ENCODE measurements around the gene CNTNAP4. TPM values are rescaled to one million over a fixed set of nuclear protein-coding genes. Genes with fewer than 3 reads are reported as not detected.

Gene CNTNAP4
- polyA plus RNA-seq, 1 donor from 2014 or later, result 75.8 TPM

- H3K4me3 ChIP-seq (ENCODE audit: low read length), result no peak overlapping the region
- H3K79me2 ChIP-seq (replicated peaks; ENCODE audit: insufficient read depth, low read length), result no peaks in the 10 kb centered on the region
- H3K36me3 ChIP-seq (ENCODE audit: insufficient read depth, low read length), result no peaks in the 10 kb centered on the region
- no peak overlapping the region for H3K4me2 ChIP-seq (ENCODE audit: low read length)
- H3K9ac ChIP-seq (ENCODE audit: low read length), result no peak overlapping the region
- no peak overlapping the region for H2AFZ ChIP-seq (ENCODE audit: low read depth, low read length)
- no peaks in the 10 kb centered on the region for H3F3A ChIP-seq (ENCODE audit: insufficient read depth, low read length, poor library complexity, severe bottlenecking)
- no peaks in the 10 kb centered on the region for H3K9me2 ChIP-seq (ENCODE audit: insufficient read depth, low read length)
- H4K20me1 ChIP-seq (ENCODE audit: insufficient read depth), result no peaks in the 10 kb centered on the region
- H3K27ac ChIP-seq (ENCODE audit: low read length), result no peak overlapping the region
- H3K9me3 ChIP-seq (ENCODE audit: low read length), result no peaks in the 10 kb centered on the region
- TF ChIP-seq POLR2AphosphoS5 (IDR thresholded peaks at IDR 0.05) (no peak), SMC3 (conservative IDR thresholded peaks at IDR 0.05; ENCODE audit: poor library complexity) (no peak), TAF1 (IDR thresholded peaks at IDR 0.05; ENCODE audit: low read depth) (no peak), MXI1 (conservative IDR thresholded peaks at IDR 0.05; ENCODE audit: poor library complexity, severe bottlenecking) (no peak), EP300 (conservative IDR thresholded peaks at IDR 0.05; ENCODE audit: poor library complexity, severe bottlenecking) (no peak), EZH2 (IDR thresholded peaks at IDR 0.05; ENCODE audit: borderline replicate concordance, insufficient read depth, low read length, poor library complexity, severe bottlenecking) (no peak), CTCF (IDR thresholded peaks at IDR 0.05; ENCODE audit: poor library complexity, severe bottlenecking) (no peak)
- TF ChIP-seq, protein P1, sequence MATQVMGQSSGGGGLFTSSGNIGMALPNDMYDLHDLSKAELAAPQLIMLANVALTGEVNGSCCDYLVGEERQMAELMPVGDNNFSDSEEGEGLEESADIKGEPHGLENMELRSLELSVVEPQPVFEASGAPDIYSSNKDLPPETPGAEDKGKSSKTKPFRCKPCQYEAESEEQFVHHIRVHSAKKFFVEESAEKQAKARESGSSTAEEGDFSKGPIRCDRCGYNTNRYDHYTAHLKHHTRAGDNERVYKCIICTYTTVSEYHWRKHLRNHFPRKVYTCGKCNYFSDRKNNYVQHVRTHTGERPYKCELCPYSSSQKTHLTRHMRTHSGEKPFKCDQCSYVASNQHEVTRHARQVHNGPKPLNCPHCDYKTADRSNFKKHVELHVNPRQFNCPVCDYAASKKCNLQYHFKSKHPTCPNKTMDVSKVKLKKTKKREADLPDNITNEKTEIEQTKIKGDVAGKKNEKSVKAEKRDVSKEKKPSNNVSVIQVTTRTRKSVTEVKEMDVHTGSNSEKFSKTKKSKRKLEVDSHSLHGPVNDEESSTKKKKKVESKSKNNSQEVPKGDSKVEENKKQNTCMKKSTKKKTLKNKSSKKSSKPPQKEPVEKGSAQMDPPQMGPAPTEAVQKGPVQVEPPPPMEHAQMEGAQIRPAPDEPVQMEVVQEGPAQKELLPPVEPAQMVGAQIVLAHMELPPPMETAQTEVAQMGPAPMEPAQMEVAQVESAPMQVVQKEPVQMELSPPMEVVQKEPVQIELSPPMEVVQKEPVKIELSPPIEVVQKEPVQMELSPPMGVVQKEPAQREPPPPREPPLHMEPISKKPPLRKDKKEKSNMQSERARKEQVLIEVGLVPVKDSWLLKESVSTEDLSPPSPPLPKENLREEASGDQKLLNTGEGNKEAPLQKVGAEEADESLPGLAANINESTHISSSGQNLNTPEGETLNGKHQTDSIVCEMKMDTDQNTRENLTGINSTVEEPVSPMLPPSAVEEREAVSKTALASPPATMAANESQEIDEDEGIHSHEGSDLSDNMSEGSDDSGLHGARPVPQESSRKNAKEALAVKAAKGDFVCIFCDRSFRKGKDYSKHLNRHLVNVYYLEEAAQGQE (IDR thresholded peaks at IDR 0.05; ENCODE audit: borderline replicate concordance), result no peak
- no peaks in the 10 kb centered on the region for H3K27me3 ChIP-seq (ENCODE audit: insufficient read depth, low read depth, low read length)
Measured at GRCh38 chr16:76571755-76572154, 294.6 kb downstream of the CNTNAP4 start.

GRCh38 chr16:76573281-76573680 is 296.1 kb downstream of the CNTNAP4 start:
- H3K9ac ChIP-seq (ENCODE audit: low read length), result no peak overlapping the region
- H3K79me2 ChIP-seq (replicated peaks; ENCODE audit: insufficient read depth, low read length), result no peaks in the 10 kb centered on the region
- H3K36me3 ChIP-seq (ENCODE audit: insufficient read depth, low read length), result no peaks in the 10 kb centered on the region
- TF ChIP-seq, protein P1 (IDR thresholded peaks at IDR 0.05; ENCODE audit: borderline replicate concordance), result no peak
- TF ChIP-seq POLR2AphosphoS5 (IDR thresholded peaks at IDR 0.05), result peak; percentile 58
- TF ChIP-seq CTCF (IDR thresholded peaks at IDR 0.05; ENCODE audit: poor library complexity, severe bottlenecking), result no peak
- no peak for TF ChIP-seq MXI1 (conservative IDR thresholded peaks at IDR 0.05; ENCODE audit: poor library complexity, severe bottlenecking)
- TF ChIP-seq TAF1 (IDR thresholded peaks at IDR 0.05; ENCODE audit: low read depth), result no peak
- no peak for TF ChIP-seq SMC3 (conservative IDR thresholded peaks at IDR 0.05; ENCODE audit: poor library complexity)
- no peak for TF ChIP-seq RAD21 (conservative IDR thresholded peaks at IDR 0.05)
- no peak for TF ChIP-seq EZH2 (IDR thresholded peaks at IDR 0.05; ENCODE audit: borderline replicate concordance, insufficient read depth, low read length, poor library complexity, severe bottlenecking)
- no peak overlapping the region for H3K4me3 ChIP-seq (ENCODE audit: low read length)
- H2AFZ ChIP-seq (ENCODE audit: low read depth, low read length), result no peak overlapping the region
- H3K4me2 ChIP-seq (ENCODE audit: low read length), result no peak overlapping the region
- H3K9me2 ChIP-seq (ENCODE audit: insufficient read depth, low read length), result no peaks in the 10 kb centered on the region
- no peaks in the 10 kb centered on the region for H3K9me3 ChIP-seq (ENCODE audit: low read length)
- H4K20me1 ChIP-seq (ENCODE audit: insufficient read depth), result no peaks in the 10 kb centered on the region
- no peaks in the 10 kb centered on the region for H3F3A ChIP-seq (ENCODE audit: insufficient read depth, low read length, poor library complexity, severe bottlenecking)
- H3K27me3 ChIP-seq (ENCODE audit: insufficient read depth, low read depth, low read length), result no peaks in the 10 kb centered on the region
- H3K27ac ChIP-seq (ENCODE audit: low read length), result no peak overlapping the region

Data from neural cell (in vitro differentiated cells).